ENCODE data around the gene PPP6R1.
"Not testable (repeated sequence)": the region's sequence is repeated elsewhere in the genome, so short reads cannot be mapped to it uniquely, and the experiment has no call there.

PPP6R1 gene

DNA sequence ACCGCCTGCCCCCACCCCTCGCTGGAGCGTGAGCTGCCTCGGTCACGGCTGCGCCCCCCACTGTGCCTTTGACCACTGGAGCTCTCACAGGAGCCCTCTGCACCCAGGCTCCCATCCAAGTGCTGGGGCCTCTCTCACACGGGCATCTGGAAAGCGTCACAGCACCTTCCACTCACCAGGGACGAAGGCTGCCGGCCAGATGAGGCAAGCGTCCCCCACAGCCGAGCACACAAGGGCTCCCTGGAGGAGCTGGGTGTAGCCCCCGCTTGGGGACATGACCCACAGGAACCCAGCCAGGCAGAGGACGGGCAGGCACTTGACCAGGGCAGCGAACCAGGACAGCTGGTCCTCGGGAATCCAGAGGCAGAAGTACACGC is 30.8 kb downstream of the PPP6R1 start:
- TF ChIP-seq CTCF (conservative IDR thresholded peaks at IDR 0.05; ENCODE audit: low read depth, low read length), result no peak

GRCh38 chr19:55227241-55228014 is 31.4 kb downstream of the PPP6R1 start:
- no peak for DNase-seq (ENCODE audit: low read depth)
- TF ChIP-seq CTCF (conservative IDR thresholded peaks at IDR 0.05; ENCODE audit: low read depth, low read length), result no peak
- H3K4me3 ChIP-seq (ENCODE audit: low read depth, low read length), result no peak overlapping the region

More for the DNA sequence above, 30.8 kb downstream of the PPP6R1 start:
- H3K4me3 ChIP-seq (ENCODE audit: low read depth, low read length), result no peak overlapping the region
- no peak for DNase-seq (ENCODE audit: low read depth)

DNA sequence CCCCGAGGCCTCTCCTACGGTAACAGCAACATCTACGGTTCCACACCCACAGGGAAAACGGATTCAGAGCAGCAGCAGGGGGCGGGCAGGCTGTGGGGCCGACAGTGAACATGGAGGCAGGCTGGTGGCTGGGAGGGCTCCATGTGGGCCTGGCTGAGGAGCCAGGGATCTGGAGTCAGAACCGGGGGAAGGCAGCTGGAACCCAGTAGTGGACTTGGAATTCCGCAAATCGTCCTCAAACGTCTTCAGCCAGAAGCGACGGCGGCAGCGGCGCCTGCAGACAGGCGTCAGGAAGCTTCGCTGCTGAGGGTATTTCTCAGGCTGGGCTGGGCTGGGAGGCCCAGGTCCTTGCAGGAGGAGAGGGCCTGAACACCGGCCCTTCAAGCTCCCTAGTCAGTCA is 32.0 kb downstream of the PPP6R1 start:
- TF ChIP-seq CTCF (conservative IDR thresholded peaks at IDR 0.05; ENCODE audit: low read depth, low read length), result no peak
- no peak overlapping the region for H3K4me3 ChIP-seq (ENCODE audit: low read depth, low read length)

DNA sequence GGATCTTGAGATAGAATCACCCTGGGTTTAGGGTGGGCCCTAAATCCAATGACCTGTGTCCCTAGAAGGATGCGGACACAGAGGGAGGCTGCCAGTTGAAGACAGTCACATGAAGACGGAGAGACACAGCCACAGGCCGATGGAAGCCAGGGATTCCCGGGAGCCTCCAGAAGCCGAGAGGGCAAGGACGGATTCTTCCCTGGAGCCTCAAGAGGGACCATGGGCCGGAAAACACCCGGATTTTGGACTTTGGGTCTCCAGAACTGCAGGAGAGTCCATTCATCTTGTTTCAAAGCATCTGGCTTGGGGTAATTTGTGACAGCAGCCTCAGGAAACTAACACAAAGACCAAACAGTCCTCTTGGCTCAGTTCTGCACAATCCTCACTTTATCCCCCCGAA is 32.5 kb downstream of the PPP6R1 start:
- no peak for TF ChIP-seq CTCF (conservative IDR thresholded peaks at IDR 0.05; ENCODE audit: low read depth, low read length)
- no peak overlapping the region for H3K4me3 ChIP-seq (ENCODE audit: low read depth, low read length)
- no peak for DNase-seq (ENCODE audit: low read depth)

More for the DNA sequence above, 32.0 kb downstream of the PPP6R1 start:
- no peak for DNase-seq (ENCODE audit: low read depth)

DNA sequence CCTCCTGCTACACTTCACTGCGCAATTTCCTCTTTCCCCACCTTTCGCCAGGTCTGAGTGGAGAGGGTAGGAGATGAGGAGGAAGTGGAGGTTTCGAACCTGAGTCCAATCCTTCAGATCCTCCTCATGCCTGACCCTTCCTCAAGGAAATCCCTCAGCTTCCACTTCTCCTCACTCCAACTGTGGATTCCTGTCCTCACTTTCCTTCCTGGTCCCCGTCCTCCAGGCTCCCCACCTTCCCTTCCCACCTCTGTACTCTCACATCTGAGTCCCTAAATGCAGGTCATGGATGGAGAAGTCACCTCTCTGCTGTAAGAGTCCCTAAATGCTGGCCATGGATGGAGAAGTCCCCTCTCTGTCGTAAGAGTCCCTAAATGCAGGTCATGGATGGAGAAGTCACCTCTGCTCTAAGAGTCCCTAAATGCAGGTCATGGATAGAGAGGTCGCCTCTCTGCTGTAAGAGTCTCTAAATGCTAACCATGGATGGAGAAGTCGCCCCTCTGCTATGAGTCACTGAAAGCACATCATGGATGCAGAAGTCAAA is 33.3 kb downstream of the PPP6R1 start:
- no peak overlapping the region for H3K4me3 ChIP-seq (ENCODE audit: low read depth, low read length)
- no peak for TF ChIP-seq CTCF (conservative IDR thresholded peaks at IDR 0.05; ENCODE audit: low read depth, low read length)
- no peak for DNase-seq (ENCODE audit: low read depth)

DNA sequence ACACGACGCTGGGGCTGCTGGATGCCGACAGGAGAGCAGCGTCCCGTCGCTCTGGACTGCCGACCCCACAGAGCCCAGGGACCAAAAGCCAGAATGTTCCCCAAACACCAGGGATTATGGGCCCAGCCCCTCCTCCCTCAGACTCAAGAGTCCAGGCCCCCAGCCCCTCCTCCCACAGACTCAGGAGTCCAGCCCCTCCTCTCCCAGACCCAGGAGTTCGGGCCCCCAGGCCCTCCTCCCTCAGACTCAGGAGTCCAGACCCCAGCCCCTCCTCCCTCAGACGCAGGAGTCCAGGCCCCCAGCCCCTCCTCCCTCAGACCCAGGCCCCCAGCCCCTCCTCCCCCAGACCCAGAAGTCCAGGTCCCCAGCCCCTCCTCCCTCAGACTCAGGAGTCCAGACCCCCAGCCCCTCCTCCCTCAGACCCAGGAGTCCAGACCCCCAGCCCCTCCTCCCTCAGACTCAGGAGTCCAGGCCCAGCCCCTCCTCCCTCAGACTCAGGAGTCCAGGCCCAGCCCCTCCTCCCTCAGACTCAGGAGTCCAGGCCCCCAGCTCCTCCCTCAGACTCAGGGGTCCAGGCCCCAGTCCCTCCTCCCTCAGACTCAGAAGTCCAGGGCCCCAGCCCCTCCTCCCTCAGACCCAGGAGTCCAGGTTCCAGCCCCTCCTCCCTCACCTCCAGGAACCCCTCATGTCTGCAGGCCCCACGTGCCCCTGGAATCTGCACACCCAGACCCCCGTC is 34.0 kb downstream of the PPP6R1 start:
- H3K4me3 ChIP-seq (ENCODE audit: low read depth, low read length); DNase-seq (ENCODE audit: low read depth): not testable (repeated sequence)

DNA sequence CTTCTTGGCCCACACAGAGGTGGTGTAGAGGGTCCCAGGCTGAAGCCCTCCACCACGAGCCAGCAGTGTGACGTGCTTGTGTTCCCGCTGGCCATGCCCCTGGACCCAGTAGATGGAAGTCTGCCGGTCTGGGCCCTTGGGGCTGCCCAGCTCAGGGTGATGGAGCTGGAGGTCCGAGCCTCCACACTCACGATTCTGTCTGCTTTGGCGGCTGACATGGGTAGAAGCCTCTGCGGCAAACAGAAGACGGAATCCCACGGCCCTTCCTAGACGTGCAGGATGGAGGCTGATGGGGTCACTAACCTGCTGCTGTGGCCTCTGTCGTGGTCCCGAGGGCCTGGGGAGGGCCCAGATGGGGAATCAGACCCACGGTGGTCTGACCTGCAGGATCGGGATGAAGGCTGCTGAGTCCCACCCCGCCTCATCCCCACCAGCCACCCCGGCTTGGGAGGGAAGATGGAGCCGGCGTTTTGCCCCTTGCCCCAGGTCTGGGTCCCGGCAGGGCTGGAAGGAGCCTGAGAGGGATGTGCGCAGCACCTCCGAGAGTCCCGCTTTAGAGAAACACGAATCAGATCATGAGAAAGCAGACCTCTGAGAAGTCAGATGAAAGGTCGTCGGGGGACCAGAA is 34.7 kb downstream of the PPP6R1 start:
- H3K4me3 ChIP-seq (ENCODE audit: low read depth, low read length), result no peak overlapping the region
- TF ChIP-seq CTCF (conservative IDR thresholded peaks at IDR 0.05; ENCODE audit: low read depth, low read length), result no peak
- no peak for DNase-seq (ENCODE audit: low read depth)
